ENCODE data around the gene SAT1. TPM values are rescaled to one million over a fixed set of nuclear protein-coding genes. Genes with fewer than 3 reads are reported as not detected.

SAT1 gene
- total RNA-seq, 1 donor from 2014 or later, result 26.1 TPM

- no peaks in the 10 kb centered on the region for H3K4me1 ChIP-seq (ENCODE audit: control insufficient read depth in 3 of 3, insufficient read depth in 3 of 3, low read length in 3 of 3)
- H3K36me3 ChIP-seq (ENCODE audit: control insufficient read depth in 3 of 3, insufficient read depth in 3 of 3, low read length in 3 of 3), result no peaks in the 10 kb centered on the region
- no peak overlapping the region for H3K27ac ChIP-seq (ENCODE audit: low read depth, low read length)
- H3K9ac ChIP-seq (ENCODE audit: low read depth in 1 of 3, low read length in 3 of 3), result no peak overlapping the region
- H3K27me3 ChIP-seq (ENCODE audit: control insufficient read depth in 3 of 3, insufficient read depth in 3 of 3, low read length in 3 of 3), result no peaks in the 10 kb centered on the region
- no peaks in the 10 kb centered on the region for H3K9me3 ChIP-seq (ENCODE audit: control insufficient read depth in 3 of 3, low read length in 3 of 3)
- H3K4me3 ChIP-seq (ENCODE audit: low read length in 3 of 3), result no peak overlapping the region
Observed at GRCh38 chrX:23817979-23818336, 35.0 kb downstream of the SAT1 start.

- no peaks in the 10 kb centered on the region for H3K4me1 ChIP-seq (ENCODE audit: control insufficient read depth in 3 of 3, insufficient read depth in 3 of 3, low read length in 3 of 3)
- no peak overlapping the region for H3K4me3 ChIP-seq (ENCODE audit: low read length in 3 of 3)
- no peak overlapping the region for H3K9ac ChIP-seq (ENCODE audit: low read depth in 1 of 3, low read length in 3 of 3)
- H3K36me3 ChIP-seq (ENCODE audit: control insufficient read depth in 3 of 3, insufficient read depth in 3 of 3, low read length in 3 of 3), result no peaks in the 10 kb centered on the region
- no peaks in the 10 kb centered on the region for H3K9me3 ChIP-seq (ENCODE audit: control insufficient read depth in 3 of 3, low read length in 3 of 3)
- no peaks in the 10 kb centered on the region for H3K27me3 ChIP-seq (ENCODE audit: control insufficient read depth in 3 of 3, insufficient read depth in 3 of 3, low read length in 3 of 3)
- H3K27ac ChIP-seq (ENCODE audit: low read depth, low read length), result no peak overlapping the region
Observed at GRCh38 chrX:23819385-23820234, 36.6 kb downstream of the SAT1 start.

DNA sequence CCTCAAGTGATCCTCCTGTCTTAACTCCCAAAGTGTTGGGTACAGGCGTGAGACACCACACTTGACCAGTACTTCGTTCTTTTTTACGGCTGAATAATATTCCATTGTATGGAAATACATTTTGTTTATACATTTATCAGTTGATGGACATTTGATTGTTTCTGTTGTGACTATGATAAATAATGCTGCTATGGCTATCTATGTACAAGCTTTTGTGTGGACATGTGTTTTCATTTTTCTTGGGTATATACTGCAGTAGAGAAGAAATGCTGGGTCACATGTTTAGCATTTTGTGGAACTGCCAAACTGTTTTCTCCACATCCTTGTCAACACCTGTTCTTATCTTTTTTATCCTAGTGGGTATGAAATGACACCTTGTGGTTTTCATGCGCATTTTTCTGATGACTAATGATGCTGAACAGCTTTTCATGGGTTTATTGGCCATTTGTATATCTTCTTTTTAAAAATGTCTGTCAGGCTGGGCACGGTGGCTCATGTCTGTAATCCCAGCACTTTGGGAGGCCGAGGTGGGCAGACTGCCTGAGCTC, 37.3 kb downstream of the SAT1 start:
- Histone ChIP-seq H3K4me1 (ENCODE audit: control insufficient read depth in 3 of 3, insufficient read depth in 3 of 3, low read length in 3 of 3) (no peaks in the 10 kb centered on the region), H3K9me3 (ENCODE audit: control insufficient read depth in 3 of 3, low read length in 3 of 3) (no peaks in the 10 kb centered on the region), H3K9ac (ENCODE audit: low read depth in 1 of 3, low read length in 3 of 3) (no peak overlapping the region), H3K4me3 (ENCODE audit: low read length in 3 of 3) (no peak overlapping the region), H3K27ac (ENCODE audit: low read depth, low read length) (no peak overlapping the region), H3K36me3 (ENCODE audit: control insufficient read depth in 3 of 3, insufficient read depth in 3 of 3, low read length in 3 of 3) (no peaks in the 10 kb centered on the region), H3K27me3 (ENCODE audit: control insufficient read depth in 3 of 3, insufficient read depth in 3 of 3, low read length in 3 of 3) (no peaks in the 10 kb centered on the region)

GRCh38 chrX:23821847-23822246, 38.9 kb downstream of the SAT1 start:
- no peaks in the 10 kb centered on the region for H3K4me1 ChIP-seq (ENCODE audit: control insufficient read depth in 3 of 3, insufficient read depth in 3 of 3, low read length in 3 of 3)
- no peak overlapping the region for H3K27ac ChIP-seq (ENCODE audit: low read depth, low read length)
- H3K9ac ChIP-seq (ENCODE audit: low read depth in 1 of 3, low read length in 3 of 3), result no peak overlapping the region
- no peaks in the 10 kb centered on the region for H3K27me3 ChIP-seq (ENCODE audit: control insufficient read depth in 3 of 3, insufficient read depth in 3 of 3, low read length in 3 of 3)
- no peak overlapping the region for H3K4me3 ChIP-seq (ENCODE audit: low read length in 3 of 3)
- H3K36me3 ChIP-seq (ENCODE audit: control insufficient read depth in 3 of 3, insufficient read depth in 3 of 3, low read length in 3 of 3), result no peaks in the 10 kb centered on the region
- no peaks in the 10 kb centered on the region for H3K9me3 ChIP-seq (ENCODE audit: control insufficient read depth in 3 of 3, low read length in 3 of 3)

DNA sequence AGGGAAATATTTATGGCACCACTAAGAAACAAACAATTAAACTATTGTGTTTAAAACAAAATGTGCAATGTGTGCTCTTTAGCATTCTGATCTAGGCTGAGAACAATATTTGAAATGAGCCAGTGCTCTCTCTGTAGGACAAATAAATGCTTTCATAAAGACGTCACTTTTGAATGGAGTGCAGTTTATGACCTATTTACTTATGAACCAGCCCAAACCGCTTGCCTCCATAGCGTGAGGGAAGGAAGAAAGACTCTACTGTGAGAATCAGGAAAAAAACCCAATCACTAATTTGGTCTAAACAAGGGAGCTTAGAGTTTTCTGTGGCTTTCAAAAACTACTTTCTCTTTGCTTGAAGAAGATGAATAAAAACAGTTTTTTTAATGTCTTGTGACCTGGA, 39.4 kb downstream of the SAT1 start:
- Histone ChIP-seq H3K4me1 (ENCODE audit: control insufficient read depth in 3 of 3, insufficient read depth in 3 of 3, low read length in 3 of 3) (no peaks in the 10 kb centered on the region), H3K27me3 (ENCODE audit: control insufficient read depth in 3 of 3, insufficient read depth in 3 of 3, low read length in 3 of 3) (no peaks in the 10 kb centered on the region), H3K27ac (ENCODE audit: low read depth, low read length) (no peak overlapping the region), H3K9ac (ENCODE audit: low read depth in 1 of 3, low read length in 3 of 3) (no peak overlapping the region), H3K36me3 (ENCODE audit: control insufficient read depth in 3 of 3, insufficient read depth in 3 of 3, low read length in 3 of 3) (no peaks in the 10 kb centered on the region), H3K4me3 (ENCODE audit: low read length in 3 of 3) (no peak overlapping the region), H3K9me3 (ENCODE audit: control insufficient read depth in 3 of 3, low read length in 3 of 3) (no peaks in the 10 kb centered on the region)

- Histone ChIP-seq H3K27me3 (ENCODE audit: control insufficient read depth in 3 of 3, insufficient read depth in 3 of 3, low read length in 3 of 3) (no peaks in the 10 kb centered on the region), H3K4me3 (ENCODE audit: low read length in 3 of 3) (no peak overlapping the region), H3K4me1 (ENCODE audit: control insufficient read depth in 3 of 3, insufficient read depth in 3 of 3, low read length in 3 of 3) (no peaks in the 10 kb centered on the region), H3K27ac (ENCODE audit: low read depth, low read length) (no peak overlapping the region), H3K9ac (ENCODE audit: low read depth in 1 of 3, low read length in 3 of 3) (no peak overlapping the region), H3K9me3 (ENCODE audit: control insufficient read depth in 3 of 3, low read length in 3 of 3) (no peaks in the 10 kb centered on the region), H3K36me3 (ENCODE audit: control insufficient read depth in 3 of 3, insufficient read depth in 3 of 3, low read length in 3 of 3) (no peaks in the 10 kb centered on the region)
Observed at GRCh38 chrX:23822841-23823240, 39.9 kb downstream of the SAT1 start.

DNA sequence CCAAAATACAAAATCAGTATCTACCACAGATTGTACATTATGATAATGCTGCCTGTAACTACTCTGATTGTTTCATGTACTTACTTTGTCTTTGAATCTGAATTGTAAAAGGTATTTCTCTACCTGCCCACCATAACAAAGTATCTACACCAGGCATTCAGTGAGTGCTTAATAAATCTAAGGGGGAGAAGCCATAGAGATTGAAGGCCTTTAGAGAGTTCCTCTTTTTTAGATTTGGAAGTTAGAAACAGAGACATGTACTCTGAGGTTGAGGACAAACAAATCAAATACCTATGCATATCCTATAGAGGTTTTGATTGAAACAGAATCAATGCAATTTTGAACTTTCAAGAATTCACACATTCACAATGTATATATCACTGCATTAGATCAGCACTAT, 42.7 kb downstream of the SAT1 start:
- Histone ChIP-seq H3K9ac (ENCODE audit: low read depth in 1 of 3, low read length in 3 of 3) (no peak overlapping the region), H3K4me1 (ENCODE audit: control insufficient read depth in 3 of 3, insufficient read depth in 3 of 3, low read length in 3 of 3) (no peaks in the 10 kb centered on the region), H3K4me3 (ENCODE audit: low read length in 3 of 3) (no peak overlapping the region), H3K36me3 (ENCODE audit: control insufficient read depth in 3 of 3, insufficient read depth in 3 of 3, low read length in 3 of 3) (no peaks in the 10 kb centered on the region), H3K27me3 (ENCODE audit: control insufficient read depth in 3 of 3, insufficient read depth in 3 of 3, low read length in 3 of 3) (no peaks in the 10 kb centered on the region), H3K27ac (ENCODE audit: low read depth, low read length) (no peak overlapping the region), H3K9me3 (ENCODE audit: control insufficient read depth in 3 of 3, low read length in 3 of 3) (no peaks in the 10 kb centered on the region)

- Histone ChIP-seq H3K36me3 (ENCODE audit: control insufficient read depth in 3 of 3, insufficient read depth in 3 of 3, low read length in 3 of 3) (no peaks in the 10 kb centered on the region), H3K27me3 (ENCODE audit: control insufficient read depth in 3 of 3, insufficient read depth in 3 of 3, low read length in 3 of 3) (no peaks in the 10 kb centered on the region), H3K4me1 (ENCODE audit: control insufficient read depth in 3 of 3, insufficient read depth in 3 of 3, low read length in 3 of 3) (no peaks in the 10 kb centered on the region), H3K4me3 (ENCODE audit: low read length in 3 of 3) (no peak overlapping the region), H3K9ac (ENCODE audit: low read depth in 1 of 3, low read length in 3 of 3) (no peak overlapping the region), H3K27ac (ENCODE audit: low read depth, low read length) (no peak overlapping the region), H3K9me3 (ENCODE audit: control insufficient read depth in 3 of 3, low read length in 3 of 3) (no peaks in the 10 kb centered on the region)
Observed at GRCh38 chrX:23826216-23826615, 43.2 kb downstream of the SAT1 start.

GRCh38 chrX:23826653-23827052, 43.7 kb downstream of the SAT1 start:
- no peaks in the 10 kb centered on the region for H3K36me3 ChIP-seq (ENCODE audit: control insufficient read depth in 3 of 3, insufficient read depth in 3 of 3, low read length in 3 of 3)
- H3K27ac ChIP-seq (ENCODE audit: low read depth, low read length), result no peak overlapping the region
- H3K9me3 ChIP-seq (ENCODE audit: control insufficient read depth in 3 of 3, low read length in 3 of 3), result no peaks in the 10 kb centered on the region
- no peak overlapping the region for H3K9ac ChIP-seq (ENCODE audit: low read depth in 1 of 3, low read length in 3 of 3)
- no peaks in the 10 kb centered on the region for H3K4me1 ChIP-seq (ENCODE audit: control insufficient read depth in 3 of 3, insufficient read depth in 3 of 3, low read length in 3 of 3)
- H3K27me3 ChIP-seq (ENCODE audit: control insufficient read depth in 3 of 3, insufficient read depth in 3 of 3, low read length in 3 of 3), result no peaks in the 10 kb centered on the region
- no peak overlapping the region for H3K4me3 ChIP-seq (ENCODE audit: low read length in 3 of 3)

- H3K27ac ChIP-seq (ENCODE audit: low read depth, low read length), result no peak overlapping the region
- H3K4me1 ChIP-seq (ENCODE audit: control insufficient read depth in 3 of 3, insufficient read depth in 3 of 3, low read length in 3 of 3), result no peaks in the 10 kb centered on the region
- H3K9ac ChIP-seq (ENCODE audit: low read depth in 1 of 3, low read length in 3 of 3), result no peak overlapping the region
- no peaks in the 10 kb centered on the region for H3K9me3 ChIP-seq (ENCODE audit: control insufficient read depth in 3 of 3, low read length in 3 of 3)
- H3K27me3 ChIP-seq (ENCODE audit: control insufficient read depth in 3 of 3, insufficient read depth in 3 of 3, low read length in 3 of 3), result no peaks in the 10 kb centered on the region
- H3K4me3 ChIP-seq (ENCODE audit: low read length in 3 of 3), result no peak overlapping the region
- H3K36me3 ChIP-seq (ENCODE audit: control insufficient read depth in 3 of 3, insufficient read depth in 3 of 3, low read length in 3 of 3), result no peaks in the 10 kb centered on the region
Observed at GRCh38 chrX:23828881-23829280, 45.9 kb downstream of the SAT1 start.
